HG02943 (cell line): Measurements from ENCODE around the gene IPCEF1.
A peak's percentile ranks its signal among the peaks of the same experiment; 100 is the strongest.
"Not testable (repeated sequence)": the region's sequence is repeated elsewhere in the genome, so short reads cannot be mapped to it uniquely, and the experiment has no call there.

Source experiments
- ATAC-seq: cut with Tn5 transposase; IDR thresholded peaks from one replicate; pipeline ENCODE4 v1.9.1; 2021; ENCODE audit warnings: mild to moderate bottlenecking, low read depth, moderate library complexity; ENCODE audit not compliant: unreplicated experiment

The IPCEF1 gene

GRCh38 chr6:154251116-154251515 lies 105.5 kb downstream of the IPCEF1 start:
- ATAC-seq = no peak

- ATAC-seq = peak; percentile 62
Observed at GRCh38 chr6:154249499-154250298, 106.9 kb downstream of the IPCEF1 start.

- ATAC-seq = peak; percentile 43
Observed at GRCh38 chr6:154247119-154247861, 109.3 kb downstream of the IPCEF1 start.

- ATAC-seq = no peak
Observed at GRCh38 chr6:154246723-154247118, 109.9 kb downstream of the IPCEF1 start.

GRCh38 chr6:154245506-154245905 lies 111.1 kb downstream of the IPCEF1 start:
- no peak for ATAC-seq

GRCh38 chr6:154243793-154244750 lies 112.5 kb downstream of the IPCEF1 start:
- ATAC-seq = no peak

GRCh38 chr6:154242617-154243357 lies 113.8 kb downstream of the IPCEF1 start:
- no peak for ATAC-seq

GRCh38 chr6:154241581-154241980 lies 115.0 kb downstream of the IPCEF1 start:
- ATAC-seq = no peak

- ATAC-seq = not testable (repeated sequence)
Observed at GRCh38 chr6:154241061-154241460, 115.5 kb downstream of the IPCEF1 start.

- ATAC-seq = no peak
Observed at GRCh38 chr6:154239392-154239791, 117.2 kb downstream of the IPCEF1 start.

- ATAC-seq = no peak
Observed at GRCh38 chr6:154238831-154239230, 117.8 kb downstream of the IPCEF1 start.

- ATAC-seq = no peak
Observed at GRCh38 chr6:154236646-154237301, 119.8 kb downstream of the IPCEF1 start.

- ATAC-seq = peak; percentile 58
Observed at GRCh38 chr6:154234019-154234772, 122.4 kb downstream of the IPCEF1 start.

GRCh38 chr6:154233383-154233782 lies 123.2 kb downstream of the IPCEF1 start:
- ATAC-seq = no peak

GRCh38 chr6:154232013-154232910 lies 124.3 kb downstream of the IPCEF1 start:
- no peak for ATAC-seq

GRCh38 chr6:154230910-154231595 lies 125.5 kb downstream of the IPCEF1 start:
- no peak for ATAC-seq

- ATAC-seq = no peak
Observed at GRCh38 chr6:154230393-154230792, 126.2 kb downstream of the IPCEF1 start.
